Suprapubic skin (tissue), 4 donors: ENCODE data around the gene PLPP1. TPM values are rescaled to one million over a fixed set of nuclear protein-coding genes. Genes with fewer than 3 reads are reported as not detected.

Source experiments
- DNase-seq, 2 donors: peaks; one replicate each; pipeline ENCODE4 v3.0.0-alpha.2; 2019; ENCODE audit warnings: low spot score in 2 of 2
- H3K27ac ChIP-seq: fragments of 200-600 bp; sonication (generic); one replicate; pipeline ENCODE4 v1.5.1; 2019
- H3K27me3 ChIP-seq: fragments of 200-600 bp; sonication (generic); one replicate; pipeline ENCODE4 v1.5.1; 2019
- H3K36me3 ChIP-seq: fragments of 200-600 bp; sonication (generic); one replicate; pipeline ENCODE4 v1.5.1; 2019
- H3K4me1 ChIP-seq: fragments of 200-600 bp; sonication (generic); one replicate; pipeline ENCODE4 v1.5.1; 2019
- H3K4me3 ChIP-seq: fragments of 200-600 bp; sonication (generic); one replicate; pipeline ENCODE4 v1.5.1; 2019; ENCODE audit warnings: mild to moderate bottlenecking
- H3K9me3 ChIP-seq: fragments of 200-600 bp; sonication (generic); one replicate; pipeline ENCODE4 v1.5.1; 2019
- CTCF ChIP-seq, 2 donors: fragments of 200-600 bp in 1 of 2; fragments of 450-650 bp in 1 of 2; sonication (generic) in 1 of 2; IDR thresholded peaks; one replicate each; pipeline ENCODE4 v1.5.1; 2016 to 2019; ENCODE audit warnings: antibody characterized with exemption in 2 of 2, mild to moderate bottlenecking in 1 of 2, moderate library complexity in 1 of 2
- EP300 ChIP-seq: sonication (generic); formaldehyde crosslinking; IDR thresholded peaks from one replicate; pipeline ENCODE4 v1.6.1; 2017; ENCODE audit warnings: antibody characterized with exemption
- POLR2A ChIP-seq, 2 donors: fragments of 450-650 bp; IDR thresholded peaks; one replicate each; pipeline ENCODE4 v1.6.1; 2017; ENCODE audit warnings: antibody characterized with exemption in 2 of 2, mild to moderate bottlenecking in 2 of 2, moderate library complexity in 2 of 2
- POLR2AphosphoS5 ChIP-seq, 3 donors: sonication (generic); formaldehyde crosslinking; IDR thresholded peaks; one replicate each; pipeline ENCODE4 v1.6.1; 2017; ENCODE audit warnings: antibody characterized with exemption in 3 of 3
- WGBS: methylation state at CpG from one replicate; pipeline ENCODE4 v1.1.5; 2018; 5-methylcytosine and 5-hydroxymethylcytosine counted together
- total RNA-seq, 4 donors: library from RNA; depleted of rRNA; stranded (reverse); fragments of >200 nt; gene quantifications; one replicate each; pipeline ENCODE4 v1.1.0, GENCODE V29; 2016

The PLPP1 gene
- total RNA-seq, 4 donors from 2014 or later, result 57.8 to 81.6 (median 69.1) TPM

- H3K9me3 ChIP-seq, result peaks cover 9% of the 10 kb centered on the region
- 69% methylated on average over 1 of the region's 1 CpG for WGBS
- no peak for DNase-seq
- H3K27me3 ChIP-seq, result no peaks in the 10 kb centered on the region
- H3K4me3 ChIP-seq, result no peak overlapping the region
- peaks cover 32% of the 10 kb centered on the region for H3K36me3 ChIP-seq
- no peaks in the 10 kb centered on the region for H3K4me1 ChIP-seq
- no peak overlapping the region for H3K27ac ChIP-seq
- no peak for TF ChIP-seq POLR2A (IDR thresholded peaks at IDR 0.05)
Measured at GRCh38 chr5:55386356-55386755, 148.4 kb downstream of the PLPP1 start.

GRCh38 chr5:55385846-55386245 is 148.9 kb downstream of the PLPP1 start:
- TF ChIP-seq POLR2A (IDR thresholded peaks at IDR 0.05) (no peak), CTCF (IDR thresholded peaks at IDR 0.05) (no peak)
- no peaks in the 10 kb centered on the region for H3K4me1 ChIP-seq
- H3K4me3 ChIP-seq, result no peak overlapping the region
- H3K36me3 ChIP-seq, result peaks cover 34% of the 10 kb centered on the region
- H3K27me3 ChIP-seq, result no peaks in the 10 kb centered on the region
- 61% methylated on average over 3 of the region's 3 CpGs for WGBS
- no peak for DNase-seq
- peaks cover 9% of the 10 kb centered on the region for H3K9me3 ChIP-seq
- no peak overlapping the region for H3K27ac ChIP-seq

GRCh38 chr5:55385227-55385626 is 149.5 kb downstream of the PLPP1 start:
- no peak for TF ChIP-seq CTCF (IDR thresholded peaks at IDR 0.05)
- no peak for TF ChIP-seq POLR2AphosphoS5 (IDR thresholded peaks at IDR 0.05)
- TF ChIP-seq EP300, result no peak
- TF ChIP-seq POLR2A (IDR thresholded peaks at IDR 0.05), result no peak
- no peak overlapping the region for H3K4me3 ChIP-seq
- no peaks in the 10 kb centered on the region for H3K27me3 ChIP-seq
- no peak for DNase-seq
- peaks cover 9% of the 10 kb centered on the region for H3K9me3 ChIP-seq
- H3K36me3 ChIP-seq, result peaks cover 39% of the 10 kb centered on the region
- no peaks in the 10 kb centered on the region for H3K4me1 ChIP-seq
- H3K27ac ChIP-seq, result no peak overlapping the region
- WGBS, result 93% methylated on average over 1 of the region's 1 CpG

- TF ChIP-seq EP300, result no peak
- TF ChIP-seq POLR2AphosphoS5 (IDR thresholded peaks at IDR 0.05), result no peak
- no peak for TF ChIP-seq POLR2A (IDR thresholded peaks at IDR 0.05)
- no peak for TF ChIP-seq CTCF (IDR thresholded peaks at IDR 0.05)
- H3K4me1 ChIP-seq, result no peaks in the 10 kb centered on the region
- peaks cover 41% of the 10 kb centered on the region for H3K36me3 ChIP-seq
- no peak overlapping the region for H3K27ac ChIP-seq
- H3K4me3 ChIP-seq, result no peak overlapping the region
- no peak for DNase-seq
- H3K27me3 ChIP-seq, result no peaks in the 10 kb centered on the region
- 94% methylated on average over 2 of the region's 2 CpGs for WGBS
- H3K9me3 ChIP-seq, result peaks cover 9% of the 10 kb centered on the region
Measured at GRCh38 chr5:55384072-55384471, 150.7 kb downstream of the PLPP1 start.

- H3K27me3 ChIP-seq, result no peaks in the 10 kb centered on the region
- TF ChIP-seq CTCF (IDR thresholded peaks at IDR 0.05) (no peak), POLR2AphosphoS5 (IDR thresholded peaks at IDR 0.05) (no peak), EP300 (no peak), POLR2A (IDR thresholded peaks at IDR 0.05) (no peak)
- peaks cover 9% of the 10 kb centered on the region for H3K9me3 ChIP-seq
- H3K4me3 ChIP-seq, result no peak overlapping the region
- H3K4me1 ChIP-seq, result no peaks in the 10 kb centered on the region
- DNase-seq, result no peak
- peaks cover 46% of the 10 kb centered on the region for H3K36me3 ChIP-seq
- no peak overlapping the region for H3K27ac ChIP-seq
Measured at GRCh38 chr5:55383254-55383653, 151.5 kb downstream of the PLPP1 start.

- no peak for DNase-seq
- WGBS, result 62% methylated on average over 1 of the region's 1 CpG
- Histone ChIP-seq H3K27me3 (no peaks in the 10 kb centered on the region), H3K4me1 (no peaks in the 10 kb centered on the region), H3K36me3 (peaks cover 49% of the 10 kb centered on the region), H3K9me3 (no peaks in the 10 kb centered on the region), H3K4me3 (no peak overlapping the region), H3K27ac (no peak overlapping the region)
- TF ChIP-seq POLR2AphosphoS5 (IDR thresholded peaks at IDR 0.05), result no peak
- no peak for TF ChIP-seq POLR2A (IDR thresholded peaks at IDR 0.05)
- no peak for TF ChIP-seq EP300
- TF ChIP-seq CTCF (IDR thresholded peaks at IDR 0.05), result no peak
Measured at GRCh38 chr5:55377810-55378209, 157.0 kb downstream of the PLPP1 start.
